Upper lobe of left lung (tissue), 6 donors: Measurements from ENCODE around the gene SECTM1. TPM values are rescaled to one million over a fixed set of nuclear protein-coding genes. Genes with fewer than 3 reads are reported as not detected.

Experiments
- ATAC-seq, 2 donors: fragments of 200-7000 bp; cut with Tn5 transposase; one replicate each; pipeline ENCODE4 v1.9.1; 2022; ENCODE audit warnings: mild to moderate bottlenecking in 2 of 2, moderate library complexity in 2 of 2; ENCODE audit not compliant: low FRiP score in 2 of 2
- DNase-seq, 2 donors: peaks; one replicate each; pipeline ENCODE4 v3.0.0-alpha.2; 2019 to 2020
- H3K27ac ChIP-seq, 4 donors: fragments of 200-600 bp; sonication (generic); one replicate each; pipeline ENCODE4 v1.5.1; 2016 to 2019
- H3K27me3 ChIP-seq, 4 donors: fragments of 200-600 bp; sonication (generic); one replicate each; pipeline ENCODE4 v1.5.1; 2017 to 2019
- H3K36me3 ChIP-seq, 4 donors: fragments of 200-600 bp; sonication (generic); one replicate each; pipeline ENCODE4 v1.5.1; 2016 to 2019
- H3K4me1 ChIP-seq, 4 donors: fragments of 200-600 bp; sonication (generic); one replicate each; pipeline ENCODE4 v1.5.1; 2018 to 2019
- H3K4me3 ChIP-seq, 4 donors: fragments of 200-600 bp; sonication (generic); one replicate each; pipeline ENCODE4 v1.5.1; 2017 to 2019; ENCODE audit warnings: mild to moderate bottlenecking in 2 of 4, moderate library complexity in 1 of 4
- H3K9me3 ChIP-seq, 4 donors: fragments of 200-600 bp; sonication (generic); one replicate each; pipeline ENCODE4 v1.5.1; 2018 to 2019
- CTCF ChIP-seq, 6 experiments: fragments of 450-650 bp in 4 of 6; fragments of 200-600 bp in 2 of 6; sonication (generic) in 2 of 6; IDR thresholded peaks; one replicate each; pipeline ENCODE4 v1.5.1; 2016 to 2019; ENCODE audit warnings: antibody characterized with exemption in 6 of 6
- EP300 ChIP-seq, 4 donors: sonication (generic); formaldehyde crosslinking; IDR thresholded peaks; one replicate each; pipeline ENCODE4 v1.5.1; 2017; ENCODE audit warnings: antibody characterized with exemption in 4 of 4, control low read depth in 2 of 4
- POLR2A ChIP-seq, 4 donors: fragments of 450-650 bp; IDR thresholded peaks; one replicate each; pipeline ENCODE4 v1.5.1; 2016 to 2017; ENCODE audit warnings: antibody characterized with exemption in 4 of 4, mild to moderate bottlenecking in 2 of 4
- POLR2AphosphoS5 ChIP-seq, 2 donors: sonication (generic); formaldehyde crosslinking; IDR thresholded peaks; one replicate each; pipeline ENCODE4 v1.5.1; 2017; ENCODE audit warnings: antibody characterized with exemption in 2 of 2
- WGBS, 2 donors: methylation state at CpG; one replicate each; pipeline ENCODE4 v1.1.5; 2017 to 2018; 5-methylcytosine and 5-hydroxymethylcytosine counted together
- total RNA-seq, 6 donors: library from RNA; depleted of rRNA in 4 of 6; stranded (reverse); fragments of >200 nt in 4 of 6; gene quantifications; one replicate each; pipeline versions ENCODE4 v1.1.0 to v1.2.1, GENCODE V29; 2016 to 2021
- donor health status: DM: no; HTN: no; CAD: no; lungs with moderate emphysema.
- donor health status: DM: no; HTN: yes; CAD: no; lungs with severe emphysema.

Gene SECTM1
- total RNA-seq, 6 donors from 2014 or later, result 17.8 to 50.4 (median 36.2) TPM

GRCh38 chr17:82296511-82297279, 36.9 kb downstream of the SECTM1 start:
- Histone ChIP-seq H3K9me3 (no peaks in the 10 kb centered on the region), H3K27me3 (no peaks in the 10 kb centered on the region), H3K4me1 (peaks cover 51 to 65% (median 60%) of the 10 kb centered on the region in 4 donors), H3K27ac (peak overlapping the region; percentile 98 to 99 (median 99)), H3K36me3 (no peaks in the 10 kb centered on the region), H3K4me3 (peak overlapping the region in 3 of 4 donors; percentile 40 to 52 (median 43))
- DNase-seq, result no peak
- ATAC-seq, result no peak
- 38 to 40% methylated on average over 7 of the region's 7 CpGs for WGBS, 2 donors
- no peak for TF ChIP-seq CTCF (IDR thresholded peaks at IDR 0.05)
- TF ChIP-seq EP300 (IDR thresholded peaks at IDR 0.05), result no peak
- TF ChIP-seq POLR2AphosphoS5 (IDR thresholded peaks at IDR 0.05), result no peak
- no peak for TF ChIP-seq POLR2A (IDR thresholded peaks at IDR 0.05)

- Histone ChIP-seq H3K36me3 (no peaks in the 10 kb centered on the region), H3K27me3 (no peaks in the 10 kb centered on the region), H3K4me3 (no peak overlapping the region), H3K27ac (peak overlapping the region in 2 of 4 donors; percentile 99), H3K4me1 (peaks cover 44 to 60% (median 57%) of the 10 kb centered on the region in 4 donors), H3K9me3 (no peaks in the 10 kb centered on the region)
- ATAC-seq (no peak), DNase-seq (no peak)
- TF ChIP-seq POLR2A (IDR thresholded peaks at IDR 0.05) (no peak), POLR2AphosphoS5 (IDR thresholded peaks at IDR 0.05) (no peak), EP300 (IDR thresholded peaks at IDR 0.05) (no peak), CTCF (IDR thresholded peaks at IDR 0.05) (no peak)
- WGBS, 2 donors, result 58 to 63% methylated on average over 4 of the region's 4 CpGs
Measured at GRCh38 chr17:82295472-82295814, 38.1 kb downstream of the SECTM1 start.

GRCh38 chr17:82294064-82294773, 39.3 kb downstream of the SECTM1 start:
- Histone ChIP-seq H3K4me1 (peaks cover 48 to 60% (median 56%) of the 10 kb centered on the region in 4 donors), H3K4me3 (no peak overlapping the region), H3K27me3 (no peaks in the 10 kb centered on the region), H3K27ac (peak overlapping the region; percentile 99), H3K36me3 (no peaks in the 10 kb centered on the region), H3K9me3 (no peaks in the 10 kb centered on the region)
- DNase-seq, result no peak
- ATAC-seq, result no peak
- 86 to 87% methylated on average over 15 of the region's 15 CpGs for WGBS, 2 donors
- no peak for TF ChIP-seq EP300 (IDR thresholded peaks at IDR 0.05)
- TF ChIP-seq POLR2A (IDR thresholded peaks at IDR 0.05), result no peak
- TF ChIP-seq POLR2AphosphoS5 (IDR thresholded peaks at IDR 0.05), result no peak
- TF ChIP-seq CTCF (IDR thresholded peaks at IDR 0.05), result no peak

GRCh38 chr17:82292251-82293154, 41.1 kb downstream of the SECTM1 start:
- no peaks in the 10 kb centered on the region for H3K9me3 ChIP-seq
- WGBS, 2 donors, result 10 to 35% methylated on average over 10 to 26 of the region's 86 CpGs
- DNase-seq (peak; percentile 97 to 98), ATAC-seq (peak; percentile 96)
- H3K4me3 ChIP-seq, result peak overlapping the region; percentile 65 to 91 (median 74)
- H3K27me3 ChIP-seq, result no peaks in the 10 kb centered on the region
- peaks cover 51 to 61% (median 58%) of the 10 kb centered on the region in 4 donors for H3K4me1 ChIP-seq
- TF ChIP-seq POLR2AphosphoS5 (IDR thresholded peaks at IDR 0.05) (peak; percentile 95 to 96), CTCF (IDR thresholded peaks at IDR 0.05) (no peak), POLR2A (IDR thresholded peaks at IDR 0.05) (peak; percentile 24 to 99 (median 98))
- H3K36me3 ChIP-seq, result no peaks in the 10 kb centered on the region
- H3K27ac ChIP-seq, result peak overlapping the region; percentile 99
